Measurements from ENCODE around the gene CDKN2B. TPM values are rescaled to one million over a fixed set of nuclear protein-coding genes. Genes with fewer than 3 reads are reported as not detected.

Gene CDKN2B
- total and polyA plus RNA-seq, 3 experiments from 2014 or later = 0.09 to 0.16 TPM; not detected in 1

DNA sequence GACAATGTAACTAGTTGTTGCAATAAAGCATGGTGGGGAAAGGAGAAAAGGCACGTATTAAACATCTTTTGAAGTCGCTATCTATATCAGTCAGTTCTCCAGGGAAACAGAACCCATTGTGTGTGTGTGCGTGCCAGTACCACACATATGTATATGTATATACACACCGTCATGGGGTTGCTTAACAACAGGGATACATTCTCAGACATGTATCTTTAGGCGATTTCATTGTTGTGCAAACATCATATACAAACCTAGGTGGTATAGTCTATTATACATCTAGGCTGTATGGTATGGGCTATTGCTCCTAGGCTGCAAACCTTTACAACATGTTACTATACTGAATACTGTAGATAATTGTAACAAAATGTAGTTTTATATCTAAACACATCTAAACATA lies 12.2 kb downstream of the CDKN2B start:
- Mint-ChIP-seq H3K9me3 (no peaks in the 10 kb centered on the region), H3K4me3 (peak overlapping the region; percentile 96 to 99 (median 98)), H3K27ac (peak overlapping the region in 4 of 8 donors; percentile 64 to 97 (median 82)), H3K4me1 (peaks cover 16 to 21% (median 18%) of the 10 kb centered on the region in 3 donors), H3K27me3 (peaks cover 3 to 15% of the 10 kb centered on the region in 2 donors), H3K36me3 (peaks cover 0 to 7% (median 0%) of the 10 kb centered on the region in 3 donors)
- POLR2A ChIA-PET = interaction anchor here (0.8 kb wide), 1 partner anchor 195 kb away, joined by 4 read pairs; the partner anchor contains the start of gene MTAP
- peaks cover 19% of the 10 kb centered on the region for H3K4me1 ChIP-seq (ENCODE audit: insufficient read depth, low read length)
- no peaks in the 10 kb centered on the region for H3K9me3 ChIP-seq (ENCODE audit: low read length)
- CTCF ChIA-PET = interaction anchor here (1.0 to 1.6 kb wide), 3 partner anchors 11 to 183 kb away, joined by 3 to 9 read pairs (median 6); partner anchors contain the start of gene CDKN2B
- no peaks in the 10 kb centered on the region for H3K27me3 ChIP-seq (ENCODE audit: insufficient read depth, low read length, poor library complexity, severe bottlenecking)
- DNase-seq = no peak
- H3K27ac ChIP-seq (ENCODE audit: low read depth, low read length) = no peak overlapping the region
- H3K36me3 ChIP-seq (ENCODE audit: insufficient read depth, low read length) = no peaks in the 10 kb centered on the region
- no peak overlapping the region for H3K4me3 ChIP-seq (ENCODE audit: low read length)

DNA sequence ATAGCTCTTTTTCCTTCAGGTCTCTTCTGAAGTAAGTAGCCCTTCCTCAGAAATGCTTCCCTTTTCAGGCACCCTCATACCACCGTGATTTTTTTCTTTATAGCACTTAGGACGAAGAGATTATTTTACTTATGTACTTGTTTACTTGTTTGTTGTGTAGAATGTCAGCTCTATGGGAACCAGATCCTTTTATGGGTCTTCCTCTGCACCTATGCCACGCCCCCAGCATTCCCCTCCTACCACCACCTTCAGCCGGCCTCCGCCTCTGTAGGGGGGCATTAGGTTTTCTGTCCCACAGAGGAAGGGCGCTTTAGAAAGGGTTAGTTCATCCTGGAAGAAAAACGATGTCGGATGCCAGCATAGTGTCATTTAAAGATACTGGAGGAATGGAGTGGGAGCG lies 12.7 kb downstream of the CDKN2B start:
- CTCF ChIA-PET = interaction anchor here (1.0 to 1.6 kb wide), 2 partner anchors 12 to 183 kb away, joined by 3 to 6 read pairs; no protein-coding TSS in a partner anchor
- Mint-ChIP-seq H3K27me3 (peaks cover 3 to 11% of the 10 kb centered on the region in 2 donors), H3K36me3 (peaks cover 0 to 7% (median 0%) of the 10 kb centered on the region in 3 donors), H3K4me3 (peak overlapping the region; percentile 96 to 99 (median 98)), H3K27ac (peak overlapping the region in 6 of 8 donors; percentile 9 to 97 (median 62)), H3K4me1 (peaks cover 16 to 25% (median 21%) of the 10 kb centered on the region in 3 donors), H3K9me3 (no peaks in the 10 kb centered on the region)
- POLR2A ChIA-PET = interaction anchor here (0.8 kb wide), 1 partner anchor 194 kb away, joined by 4 read pairs; the partner anchor contains the start of gene MTAP
- H3K27me3 ChIP-seq (ENCODE audit: insufficient read depth, low read length, poor library complexity, severe bottlenecking) = no peaks in the 10 kb centered on the region
- H3K4me3 ChIP-seq (ENCODE audit: low read length) = no peak overlapping the region
- no peaks in the 10 kb centered on the region for H3K9me3 ChIP-seq (ENCODE audit: low read length)
- H3K27ac ChIP-seq (ENCODE audit: low read depth, low read length) = no peak overlapping the region
- H3K4me1 ChIP-seq (ENCODE audit: insufficient read depth, low read length) = peaks cover 19% of the 10 kb centered on the region
- no peak for DNase-seq
- H3K36me3 ChIP-seq (ENCODE audit: insufficient read depth, low read length) = no peaks in the 10 kb centered on the region

DNA sequence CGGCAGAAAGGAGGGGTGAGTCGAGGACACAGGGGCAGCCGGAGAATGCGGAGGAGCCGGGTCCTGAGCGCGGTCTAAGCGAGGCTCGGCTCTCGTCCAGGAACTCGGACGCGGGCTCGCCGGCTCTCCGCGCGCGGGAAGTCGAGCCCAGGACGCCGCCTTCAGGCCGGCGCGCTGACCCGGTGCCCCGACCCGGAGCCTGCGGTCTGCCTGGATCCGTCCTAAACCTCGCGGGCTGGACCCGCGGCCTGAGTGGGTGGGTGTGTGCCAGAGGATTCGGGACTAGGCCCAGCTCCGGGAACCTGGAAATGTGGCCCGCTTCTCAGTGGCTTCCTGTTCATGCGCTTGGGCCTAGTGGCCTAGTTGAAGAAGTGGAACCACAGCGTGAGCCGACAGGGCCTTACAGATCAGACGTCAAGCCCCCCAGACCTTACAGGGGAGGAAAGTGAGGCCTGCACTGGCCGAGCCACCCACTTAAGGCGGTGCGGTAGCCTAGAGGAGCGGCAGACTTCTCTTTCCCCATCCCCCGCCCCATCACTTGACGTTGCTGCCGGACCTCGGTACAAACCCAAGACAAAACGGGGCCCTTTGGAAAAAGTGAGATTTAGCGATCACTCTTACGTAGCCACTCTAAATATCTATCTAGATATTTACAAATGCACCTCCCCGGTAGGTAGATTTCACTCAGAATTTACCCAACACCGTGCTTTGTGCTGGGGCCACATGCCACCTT lies 13.3 kb downstream of the CDKN2B start:
- Mint-ChIP-seq H3K27me3 (peaks cover 3 to 5% of the 10 kb centered on the region in 2 donors), H3K27ac (peak overlapping the region; percentile 87 to 98 (median 96)), H3K4me3 (peak overlapping the region; percentile 96 to 99 (median 98)), H3K36me3 (peaks cover 0 to 7% (median 0%) of the 10 kb centered on the region in 3 donors), H3K9me3 (no peaks in the 10 kb centered on the region), H3K4me1 (peaks cover 16 to 26% (median 24%) of the 10 kb centered on the region in 3 donors)
- peak overlapping the region; percentile 87 for H3K4me3 ChIP-seq (ENCODE audit: low read length)
- POLR2A ChIA-PET = interaction anchor here (0.8 to 1.4 kb wide), 2 partner anchors 14 to 194 kb away, joined by 4 to 13 read pairs; partner anchors contain the start of genes CDKN2B and MTAP
- peak in 2 of 5 donors; percentile 16 to 51 for DNase-seq
- H3K4me1 ChIP-seq (ENCODE audit: insufficient read depth, low read length) = peaks cover 19% of the 10 kb centered on the region
- H3K36me3 ChIP-seq (ENCODE audit: insufficient read depth, low read length) = no peaks in the 10 kb centered on the region
- H3K27ac ChIP-seq (ENCODE audit: low read depth, low read length) = peak overlapping the region; percentile 90
- no peaks in the 10 kb centered on the region for H3K27me3 ChIP-seq (ENCODE audit: insufficient read depth, low read length, poor library complexity, severe bottlenecking)
- H3K9me3 ChIP-seq (ENCODE audit: low read length) = no peaks in the 10 kb centered on the region
- CTCF ChIA-PET = interaction anchor here (0.9 to 2.1 kb wide), 7 partner anchors 10 to 183 kb away, joined by 3 to 8 read pairs (median 4); no protein-coding TSS in a partner anchor

DNA sequence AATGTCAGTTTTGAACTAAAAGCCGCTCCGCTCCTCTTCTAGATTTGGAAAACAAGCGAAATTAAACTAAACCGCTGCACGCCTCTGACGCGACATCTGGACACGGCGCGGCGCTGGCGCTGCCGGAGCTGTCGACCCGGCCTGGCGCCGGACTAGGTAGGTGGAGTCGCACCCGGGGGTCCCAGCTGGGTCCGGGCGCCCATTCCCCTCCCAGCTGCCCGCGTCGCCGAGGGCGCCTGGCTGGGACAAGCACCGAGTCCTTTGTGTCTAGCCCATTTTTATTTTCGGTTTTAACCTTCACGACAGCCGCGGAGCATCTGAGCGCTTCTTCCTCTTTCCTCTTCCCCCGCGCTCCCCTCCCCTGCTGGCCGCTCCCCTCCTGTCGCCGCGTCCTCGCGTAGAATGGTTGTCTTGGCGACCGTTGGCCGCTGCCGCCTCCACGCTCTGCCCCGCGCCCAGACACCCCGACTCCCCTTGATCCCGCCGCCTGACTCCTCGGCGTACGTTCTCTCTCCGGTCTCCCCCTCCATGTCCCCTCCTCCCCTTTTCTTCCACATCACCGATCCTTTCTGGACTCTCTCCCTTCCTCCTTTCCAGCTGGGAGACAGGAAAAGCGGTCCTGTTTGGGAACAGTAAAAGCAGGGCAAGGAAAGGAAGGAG lies 14.0 kb downstream of the CDKN2B start:
- Histone ChIP-seq H3K4me3 (ENCODE audit: low read length) (peak overlapping the region; percentile 87), H3K27ac (ENCODE audit: low read depth, low read length) (peak overlapping the region; percentile 90), H3K27me3 (ENCODE audit: insufficient read depth, low read length, poor library complexity, severe bottlenecking) (no peaks in the 10 kb centered on the region), H3K4me1 (ENCODE audit: insufficient read depth, low read length) (peaks cover 19% of the 10 kb centered on the region), H3K9me3 (ENCODE audit: low read length) (no peaks in the 10 kb centered on the region), H3K36me3 (ENCODE audit: insufficient read depth, low read length) (no peaks in the 10 kb centered on the region)
- POLR2A ChIA-PET = interaction anchor here (0.6 to 1.4 kb wide), 3 partner anchors 13 to 25 kb away, joined by 4 to 13 read pairs (median 5); partner anchors contain the start of gene CDKN2B
- DNase-seq = peak; percentile 70 to 89 (median 73)
- peak overlapping the region; percentile 96 to 99 (median 98) for H3K4me3 Mint-ChIP-seq
- CTCF ChIA-PET = interaction anchor here (0.9 to 2.3 kb wide), 9 partner anchors 9 to 182 kb away, joined by 3 to 17 read pairs (median 6); partner anchors contain the start of gene CDKN2B
- peak overlapping the region; percentile 87 to 98 (median 96) for H3K27ac Mint-ChIP-seq
- peaks cover 16 to 26% (median 24%) of the 10 kb centered on the region in 3 donors for H3K4me1 Mint-ChIP-seq
- H3K36me3 Mint-ChIP-seq = peaks cover 0 to 7% (median 0%) of the 10 kb centered on the region in 3 donors
- peaks cover 2 to 3% of the 10 kb centered on the region in 2 donors for H3K27me3 Mint-ChIP-seq
- no peaks in the 10 kb centered on the region for H3K9me3 Mint-ChIP-seq

DNA sequence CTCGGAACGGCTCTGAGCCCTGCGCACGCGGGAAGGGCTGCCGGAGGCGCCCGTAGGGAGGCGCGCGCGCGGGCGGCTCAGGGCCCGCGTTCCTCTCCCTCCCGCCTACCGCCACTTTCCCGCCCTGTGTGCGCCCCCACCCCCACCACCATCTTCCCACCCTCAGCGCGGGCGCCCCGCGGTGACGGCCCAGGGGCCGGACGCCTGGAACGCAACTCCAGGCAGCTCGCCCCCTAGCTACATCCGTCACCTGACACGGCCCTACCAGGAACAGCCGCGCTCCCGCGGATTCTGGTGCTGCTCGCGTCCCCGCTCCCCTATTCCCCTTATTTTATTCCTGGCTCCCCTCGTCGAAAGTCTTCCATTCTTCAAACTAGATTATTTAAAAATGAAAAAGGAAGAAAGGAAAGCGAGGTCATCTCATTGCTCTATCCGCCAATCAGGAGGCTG lies 14.5 kb downstream of the CDKN2B start, which contains the start of gene CDKN2B-AS1:
Gene CDKN2B-AS1, plus strand, starts transcription at position 236 of the 450 bp plus-strand sequence.
- H3K27me3 Mint-ChIP-seq = peaks cover 2 to 8% of the 10 kb centered on the region in 2 donors

DNA sequence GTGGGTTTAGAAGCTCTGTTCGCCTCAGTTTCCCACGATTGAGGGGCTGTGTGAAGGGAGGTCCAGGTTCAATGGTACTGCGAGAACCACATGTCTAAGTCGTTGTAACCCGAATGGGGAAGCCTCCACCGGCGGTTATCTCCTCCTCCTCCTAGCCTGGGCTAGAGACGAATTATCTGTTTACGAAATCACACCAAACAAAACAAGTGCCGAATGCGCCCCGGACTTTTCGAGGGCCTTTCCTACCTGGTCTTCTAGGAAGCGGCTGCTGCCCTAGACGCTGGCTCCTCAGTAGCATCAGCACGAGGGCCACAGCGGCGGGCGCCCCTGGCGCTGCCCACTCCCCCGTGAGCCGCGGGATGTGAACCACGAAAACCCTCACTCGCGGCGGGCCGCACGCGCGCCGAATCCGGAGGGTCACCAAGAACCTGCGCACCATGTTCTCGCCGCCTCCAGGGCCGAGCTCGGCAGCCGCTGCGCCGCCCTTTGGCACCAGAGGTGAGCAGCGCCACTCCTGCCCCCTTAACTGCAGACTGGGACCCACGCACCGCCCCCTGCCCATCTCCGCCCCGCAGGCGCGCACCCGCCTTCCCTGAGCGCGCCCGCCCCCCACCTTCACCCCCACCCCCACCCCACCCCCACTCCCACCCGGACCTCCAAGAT lies 15.1 kb downstream of the CDKN2B start, which contains the start of gene CDKN2A:
Gene CDKN2A, minus strand, starts transcription at position 500 of the 663 bp plus-strand sequence.
- no peaks in the 10 kb centered on the region for H3K9me3 Mint-ChIP-seq
- Histone ChIP-seq H3K36me3 (ENCODE audit: insufficient read depth, low read length) (no peaks in the 10 kb centered on the region), H3K4me1 (ENCODE audit: insufficient read depth, low read length) (peaks cover 19% of the 10 kb centered on the region), H3K4me3 (ENCODE audit: low read length) (peak within 1 kb of the TSS; percentile 87), H3K27me3 (ENCODE audit: insufficient read depth, low read length, poor library complexity, severe bottlenecking) (no peaks in the 10 kb centered on the region), H3K9me3 (ENCODE audit: low read length) (no peaks in the 10 kb centered on the region), H3K27ac (ENCODE audit: low read depth, low read length) (peak within 1 kb of the TSS; percentile 90)
- H3K4me1 Mint-ChIP-seq = peaks cover 16 to 26% (median 24%) of the 10 kb centered on the region in 3 donors
- peak; percentile 31 to 68 (median 45) for DNase-seq
- peaks cover 7 to 13% of the 10 kb centered on the region in 2 donors for H3K27me3 Mint-ChIP-seq
- peak within 1 kb of the TSS; percentile 87 to 98 (median 96) for H3K27ac Mint-ChIP-seq
- peak within 1 kb of the TSS; percentile 96 to 99 (median 98) for H3K4me3 Mint-ChIP-seq
- POLR2A ChIA-PET = interaction anchor here (1.1 kb wide), 1 partner anchor 14 kb away, joined by 4 read pairs; no protein-coding TSS in a partner anchor
- CTCF ChIA-PET = interaction anchor here (1.1 to 2.3 kb wide), 7 partner anchors 13 to 181 kb away, joined by 3 to 17 read pairs (median 6); partner anchors contain the start of gene CDKN2B
- peaks cover 0 to 7% (median 0%) of the 10 kb centered on the region in 3 donors for H3K36me3 Mint-ChIP-seq

More for the DNA sequence above, 14.5 kb downstream of the CDKN2B start, which contains the start of gene CDKN2B-AS1:
- POLR2A ChIA-PET = interaction anchor here (0.6 to 1.4 kb wide), 3 partner anchors 13 to 25 kb away, joined by 4 to 13 read pairs (median 5); partner anchors contain the start of gene CDKN2B
- H3K36me3 Mint-ChIP-seq = peaks cover 0 to 7% (median 0%) of the 10 kb centered on the region in 3 donors
- peak in 3 of 5 donors; percentile 43 to 64 (median 47) for DNase-seq
- H3K9me3 ChIP-seq (ENCODE audit: low read length) = no peaks in the 10 kb centered on the region
- H3K4me1 Mint-ChIP-seq = peaks cover 16 to 26% (median 24%) of the 10 kb centered on the region in 3 donors
- H3K27ac ChIP-seq (ENCODE audit: low read depth, low read length) = peak within 1 kb of the TSS; percentile 90
- H3K27me3 ChIP-seq (ENCODE audit: insufficient read depth, low read length, poor library complexity, severe bottlenecking) = no peaks in the 10 kb centered on the region
- CTCF ChIA-PET = interaction anchor here (0.9 to 2.3 kb wide), 8 partner anchors 13 to 181 kb away, joined by 3 to 17 read pairs (median 5); partner anchors contain the start of gene CDKN2B
- peaks cover 19% of the 10 kb centered on the region for H3K4me1 ChIP-seq (ENCODE audit: insufficient read depth, low read length)
- peak within 1 kb of the TSS; percentile 87 for H3K4me3 ChIP-seq (ENCODE audit: low read length)
- peak within 1 kb of the TSS; percentile 87 to 98 (median 96) for H3K27ac Mint-ChIP-seq
- peak within 1 kb of the TSS; percentile 96 to 99 (median 98) for H3K4me3 Mint-ChIP-seq
- no peaks in the 10 kb centered on the region for H3K9me3 Mint-ChIP-seq
- no peaks in the 10 kb centered on the region for H3K36me3 ChIP-seq (ENCODE audit: insufficient read depth, low read length)

Measured in CD8-positive, alpha-beta memory T cell (primary cell).